Fibroblast of lung (primary cell): Measurements from ENCODE around the gene ZNF341. TPM values are rescaled to one million over a fixed set of nuclear protein-coding genes. Genes with fewer than 3 reads are reported as not detected.

ENCODE experiments used
- DNase-seq, 2 donors: peaks; one replicate each; pipeline versions ENCODE4 v3.0.0 to v3.0.0-alpha.2; 2010; ENCODE audit warnings: low read depth in 2 of 2
- H2AFZ ChIP-seq: 2 replicates; pipeline ENCODE4 v1.5.1; 2012; ENCODE audit warnings: low read length, control low read depth, inconsistent platforms
- H3K27ac ChIP-seq: 2 replicates; pipeline ENCODE4 v1.5.1; 2011; ENCODE audit warnings: low read length, control low read depth; ENCODE audit not compliant: insufficient read depth
- H3K27me3 ChIP-seq: 2 replicates; pipeline ENCODE4 v1.5.1; 2011; ENCODE audit warnings: mild to moderate bottlenecking, low read length; ENCODE audit not compliant: control insufficient read depth, insufficient read depth
- H3K36me3 ChIP-seq: 2 replicates; pipeline ENCODE4 v1.5.1; 2011; ENCODE audit warnings: low read length; ENCODE audit not compliant: control insufficient read depth, insufficient read depth
- H3K4me1 ChIP-seq: 2 replicates; pipeline ENCODE4 v1.5.1; 2011; ENCODE audit warnings: low read length; ENCODE audit not compliant: control insufficient read depth, insufficient read depth; ENCODE audit errors: extremely low read depth
- H3K4me2 ChIP-seq: 2 replicates; pipeline ENCODE4 v1.5.1; 2011; ENCODE audit warnings: low read length, control low read depth; ENCODE audit not compliant: insufficient read depth; ENCODE audit errors: extremely low read depth
- H3K4me3 ChIP-seq, 4 experiments: fragments of 200-600 bp in 1 of 4; sonication (generic) in 1 of 4; replicated peaks in 1 of 4; 2 replicates each; pipeline ENCODE4 v1.5.1; 2011 to 2016; ENCODE audit warnings: low read length in 4 of 4, low read depth in 3 of 4, mild to moderate bottlenecking in 3 of 4, control low read depth in 2 of 4, inconsistent platforms in 1 of 4, mixed read lengths in 1 of 4; ENCODE audit not compliant: insufficient read depth in 1 of 4; ENCODE audit errors: control extremely low read depth in 1 of 4
- H3K79me2 ChIP-seq: 2 replicates; pipeline ENCODE4 v1.5.1; 2012; ENCODE audit warnings: mild to moderate bottlenecking, low read length, inconsistent platforms; ENCODE audit not compliant: control insufficient read depth, insufficient read depth
- H3K9ac ChIP-seq: 2 replicates; pipeline ENCODE4 v1.5.1; 2011; ENCODE audit warnings: mild to moderate bottlenecking, low read length, control low read depth; ENCODE audit not compliant: insufficient read depth
- H3K9me3 ChIP-seq: 2 replicates; pipeline ENCODE4 v1.5.1; 2012; ENCODE audit warnings: low read depth, low read length; ENCODE audit not compliant: control insufficient read depth, insufficient read depth
- H4K20me1 ChIP-seq: 2 replicates; pipeline ENCODE4 v1.5.1; 2011; ENCODE audit warnings: low read length; ENCODE audit not compliant: control insufficient read depth, insufficient read depth; ENCODE audit errors: extremely low read depth
- CTCF ChIP-seq, 2 donors: IDR thresholded peaks in 1 of 2; conservative IDR thresholded peaks in 1 of 2; 1 replicate in 1 of 2; 2 replicates in 1 of 2; pipeline ENCODE4 v1.5.1; 2011 to 2012; ENCODE audit warnings: low read length in 2 of 2, control low read depth in 1 of 2, inconsistent platforms in 1 of 2, low read depth in 1 of 2, mild to moderate bottlenecking in 1 of 2
- EZH2 ChIP-seq: IDR thresholded peaks from 2 replicates; pipeline ENCODE4 v1.5.1; 2012; ENCODE audit warnings: low read length, control low read depth, mild to moderate bottlenecking; ENCODE audit errors: missing control alignments
- polyA plus RNA-seq, 2 donors: library from polyadenylated mRNA; depleted of rRNA in 1 of 2; stranded (reverse) in 1 of 2; unstranded in 1 of 2; fragments of >200 nt; gene quantifications; 2 replicates each; pipeline ENCODE4 v1.2.1, GENCODE V29; 2011 to 2012; ENCODE audit warnings: missing spikeins in 1 of 2
- total RNA-seq: library from RNA; depleted of rRNA; stranded (reverse); fragments of >200 nt; gene quantifications from 2 replicates; pipeline ENCODE4 v1.2.1, GENCODE V29; 2014

ZNF341 gene
- total and polyA plus RNA-seq, 2 donors (not counting 1 experiment from before 2014, with no cell fraction given): 0.99 to 1.1 TPM

GRCh38 chr20:33701629-33702450 lies 30.0 kb upstream of the ZNF341 start:
- Histone ChIP-seq H3K9ac (no peak overlapping the region), H3K27ac (no peak overlapping the region)

GRCh38 chr20:33702861-33703260 lies 28.9 kb upstream of the ZNF341 start:
- Histone ChIP-seq H3K27me3 (no peaks in the 10 kb centered on the region), H4K20me1 (no peaks in the 10 kb centered on the region), H3K9ac (no peak overlapping the region), H3K9me3 (no peaks in the 10 kb centered on the region), H3K79me2 (no peaks in the 10 kb centered on the region), H3K4me3 (no peak overlapping the region), H3K4me1 (no peaks in the 10 kb centered on the region), H3K4me2 (no peak overlapping the region), H3K27ac (no peak overlapping the region), H3K36me3 (no peaks in the 10 kb centered on the region), H2AFZ (no peak overlapping the region)
- no peak for DNase-seq
- TF ChIP-seq CTCF (conservative IDR thresholded peaks at IDR 0.05 in 1 of 2, IDR thresholded peaks at IDR 0.05 in 1 of 2; ENCODE audit: low read depth in 1 of 2, low read length in 2 of 2): no peak
- TF ChIP-seq EZH2: no peak

More at GRCh38 chr20:33701629-33702450, 30.0 kb upstream of the ZNF341 start:
- TF ChIP-seq CTCF (conservative IDR thresholded peaks at IDR 0.05 in 1 of 2, IDR thresholded peaks at IDR 0.05 in 1 of 2; ENCODE audit: low read depth in 1 of 2, low read length in 2 of 2) (no peak), EZH2 (no peak)
- Histone ChIP-seq H2AFZ (no peak overlapping the region), H3K27me3 (no peaks in the 10 kb centered on the region), H3K4me1 (no peaks in the 10 kb centered on the region), H3K4me2 (no peak overlapping the region), H3K36me3 (no peaks in the 10 kb centered on the region), H3K4me3 (no peak overlapping the region), H4K20me1 (no peaks in the 10 kb centered on the region), H3K9me3 (no peaks in the 10 kb centered on the region), H3K79me2 (no peaks in the 10 kb centered on the region)
- no peak for DNase-seq

- Histone ChIP-seq H3K9me3 (no peaks in the 10 kb centered on the region), H3K4me1 (no peaks in the 10 kb centered on the region), H3K4me2 (no peak overlapping the region), H3K27me3 (no peaks in the 10 kb centered on the region), H3K9ac (no peak overlapping the region), H3K36me3 (no peaks in the 10 kb centered on the region), H3K79me2 (no peaks in the 10 kb centered on the region), H3K27ac (no peak overlapping the region), H4K20me1 (no peaks in the 10 kb centered on the region), H3K4me3 (no peak overlapping the region), H2AFZ (no peak overlapping the region)
- TF ChIP-seq EZH2 (no peak), CTCF (conservative IDR thresholded peaks at IDR 0.05 in 1 of 2, IDR thresholded peaks at IDR 0.05 in 1 of 2; ENCODE audit: low read depth in 1 of 2, low read length in 2 of 2) (no peak)
- no peak for DNase-seq
Observed at GRCh38 chr20:33703498-33704137, 28.2 kb upstream of the ZNF341 start.
